ENCODE measurements around the gene TTC7B.

Gene TTC7B

GRCh38 chr14:90536511-90537191 lies 279.6 kb downstream of the TTC7B start:
- Histone ChIP-seq H3K27me3 (ENCODE audit: insufficient read depth, poor library complexity, severe bottlenecking) (no peaks in the 10 kb centered on the region), H3K36me3 (ENCODE audit: low read depth) (no peaks in the 10 kb centered on the region), H3K4me3 (ENCODE audit: severe bottlenecking) (no peak overlapping the region), H3K4me1 (ENCODE audit: insufficient read depth, poor library complexity, severe bottlenecking) (no peaks in the 10 kb centered on the region), H3K27ac (ENCODE audit: poor library complexity, severe bottlenecking) (no peak overlapping the region), H3K9me3 (ENCODE audit: severe bottlenecking) (no peaks in the 10 kb centered on the region)
- no peak for ATAC-seq (ENCODE audit: low read depth)
- no peak for DNase-seq (ENCODE audit: low spot score)
- no peak for TF ChIP-seq CTCF (IDR thresholded peaks at IDR 0.05; ENCODE audit: poor library complexity, severe bottlenecking)

GRCh38 chr14:90536092-90536491 lies 280.1 kb downstream of the TTC7B start:
- H3K27ac ChIP-seq (ENCODE audit: poor library complexity, severe bottlenecking): no peak overlapping the region
- DNase-seq (ENCODE audit: low spot score) (no peak), ATAC-seq (ENCODE audit: low read depth) (no peak)
- no peaks in the 10 kb centered on the region for H3K9me3 ChIP-seq (ENCODE audit: severe bottlenecking)
- H3K27me3 ChIP-seq (ENCODE audit: insufficient read depth, poor library complexity, severe bottlenecking): no peaks in the 10 kb centered on the region
- H3K4me3 ChIP-seq (ENCODE audit: severe bottlenecking): no peak overlapping the region
- TF ChIP-seq CTCF (IDR thresholded peaks at IDR 0.05; ENCODE audit: poor library complexity, severe bottlenecking): no peak
- H3K36me3 ChIP-seq (ENCODE audit: low read depth): no peaks in the 10 kb centered on the region
- no peaks in the 10 kb centered on the region for H3K4me1 ChIP-seq (ENCODE audit: insufficient read depth, poor library complexity, severe bottlenecking)

GRCh38 chr14:90535556-90536090 lies 280.6 kb downstream of the TTC7B start:
- Histone ChIP-seq H3K27ac (ENCODE audit: poor library complexity, severe bottlenecking) (no peak overlapping the region), H3K9me3 (ENCODE audit: severe bottlenecking) (no peaks in the 10 kb centered on the region), H3K27me3 (ENCODE audit: insufficient read depth, poor library complexity, severe bottlenecking) (no peaks in the 10 kb centered on the region), H3K36me3 (ENCODE audit: low read depth) (no peaks in the 10 kb centered on the region), H3K4me1 (ENCODE audit: insufficient read depth, poor library complexity, severe bottlenecking) (no peaks in the 10 kb centered on the region), H3K4me3 (ENCODE audit: severe bottlenecking) (no peak overlapping the region)
- no peak for DNase-seq (ENCODE audit: low spot score)
- TF ChIP-seq CTCF (IDR thresholded peaks at IDR 0.05; ENCODE audit: poor library complexity, severe bottlenecking): no peak
- ATAC-seq (ENCODE audit: low read depth): no peak

DNA sequence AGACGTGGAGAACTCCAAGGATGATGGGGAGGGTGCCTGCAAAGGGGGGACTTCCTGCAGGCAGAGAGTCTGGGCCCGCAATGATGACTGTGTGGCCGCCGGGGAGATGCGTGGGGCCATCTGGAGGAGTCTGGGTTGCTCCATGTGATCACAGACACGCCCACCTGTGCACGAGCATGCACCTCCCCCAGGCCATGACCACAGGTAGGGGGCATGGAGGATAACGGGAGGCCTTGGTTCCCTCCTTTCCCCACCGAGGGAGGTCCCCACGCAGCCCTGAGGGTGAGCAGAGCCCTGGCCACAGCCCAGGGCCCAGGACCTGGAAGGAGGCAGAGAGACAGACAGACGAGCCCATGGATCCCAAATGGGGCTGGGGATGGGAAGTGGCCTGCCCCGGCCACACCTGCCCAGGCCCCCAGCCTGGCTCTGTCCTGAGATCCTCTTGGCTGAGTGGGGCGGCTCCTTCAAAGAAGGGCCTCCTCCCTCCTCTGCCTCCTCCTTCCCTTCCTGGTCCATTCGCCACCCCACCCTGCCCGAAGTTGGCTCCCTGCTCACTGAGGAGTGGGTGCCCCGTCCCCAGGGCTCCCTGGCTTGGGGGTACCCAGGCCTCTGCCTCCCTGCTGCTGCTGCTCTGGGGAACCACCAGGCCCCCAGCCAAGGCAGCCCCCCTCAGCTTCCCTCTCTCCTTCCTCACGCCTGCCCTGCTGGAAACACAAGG lies 281.2 kb downstream of the TTC7B start:
- Histone ChIP-seq H3K36me3 (ENCODE audit: low read depth) (no peaks in the 10 kb centered on the region), H3K27me3 (ENCODE audit: insufficient read depth, poor library complexity, severe bottlenecking) (no peaks in the 10 kb centered on the region), H3K27ac (ENCODE audit: poor library complexity, severe bottlenecking) (no peak overlapping the region), H3K4me1 (ENCODE audit: insufficient read depth, poor library complexity, severe bottlenecking) (no peaks in the 10 kb centered on the region), H3K4me3 (ENCODE audit: severe bottlenecking) (no peak overlapping the region), H3K9me3 (ENCODE audit: severe bottlenecking) (no peaks in the 10 kb centered on the region)
- no peak for DNase-seq (ENCODE audit: low spot score)
- ATAC-seq (ENCODE audit: low read depth): no peak
- no peak for TF ChIP-seq CTCF (IDR thresholded peaks at IDR 0.05; ENCODE audit: poor library complexity, severe bottlenecking)

Data from RWPE2 (cell line).